MM.1S (cell line): ENCODE results near the gene INO80.

Experiments
- EZH2phosphoT487 ChIP-seq: fragments of 300-600 bp; sonication (generic); IDR thresholded peaks from 2 replicates; pipeline ENCODE4 v1.6.1; 2018; ENCODE audit warnings: antibody characterized with exemption, low read length
- TF ChIP-seq, protein P1 (sequence below): fragments of 300-600 bp; sonication (generic); IDR thresholded peaks from 2 replicates; pipeline ENCODE4 v1.5.1; 2016; ENCODE audit warnings: antibody characterized with exemption, low read length, mixed read lengths

DNA sequence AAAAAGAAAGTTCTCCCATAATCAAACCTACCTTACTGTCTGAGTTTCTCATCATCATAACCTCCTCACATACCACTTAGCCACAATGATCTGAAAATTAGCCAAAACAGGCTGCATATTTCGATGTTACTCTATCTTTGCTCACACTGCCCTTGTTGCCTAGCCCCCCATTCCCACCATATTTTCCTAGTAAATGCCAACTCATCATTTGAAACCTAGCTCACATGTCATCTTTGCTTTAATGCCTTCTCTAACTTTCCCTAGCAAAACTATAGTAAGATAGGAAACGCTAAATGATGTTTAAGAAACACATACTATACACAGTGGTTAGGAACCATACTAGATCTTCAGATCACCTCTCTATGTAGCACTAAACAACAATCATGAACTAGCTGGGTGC lies 64.9 kb downstream of the INO80 start:
- TF ChIP-seq, protein P1, sequence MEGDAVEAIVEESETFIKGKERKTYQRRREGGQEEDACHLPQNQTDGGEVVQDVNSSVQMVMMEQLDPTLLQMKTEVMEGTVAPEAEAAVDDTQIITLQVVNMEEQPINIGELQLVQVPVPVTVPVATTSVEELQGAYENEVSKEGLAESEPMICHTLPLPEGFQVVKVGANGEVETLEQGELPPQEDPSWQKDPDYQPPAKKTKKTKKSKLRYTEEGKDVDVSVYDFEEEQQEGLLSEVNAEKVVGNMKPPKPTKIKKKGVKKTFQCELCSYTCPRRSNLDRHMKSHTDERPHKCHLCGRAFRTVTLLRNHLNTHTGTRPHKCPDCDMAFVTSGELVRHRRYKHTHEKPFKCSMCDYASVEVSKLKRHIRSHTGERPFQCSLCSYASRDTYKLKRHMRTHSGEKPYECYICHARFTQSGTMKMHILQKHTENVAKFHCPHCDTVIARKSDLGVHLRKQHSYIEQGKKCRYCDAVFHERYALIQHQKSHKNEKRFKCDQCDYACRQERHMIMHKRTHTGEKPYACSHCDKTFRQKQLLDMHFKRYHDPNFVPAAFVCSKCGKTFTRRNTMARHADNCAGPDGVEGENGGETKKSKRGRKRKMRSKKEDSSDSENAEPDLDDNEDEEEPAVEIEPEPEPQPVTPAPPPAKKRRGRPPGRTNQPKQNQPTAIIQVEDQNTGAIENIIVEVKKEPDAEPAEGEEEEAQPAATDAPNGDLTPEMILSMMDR = no peak
- no peak for TF ChIP-seq EZH2phosphoT487
